PC-3 (cell line): ENCODE data around the gene CTCFL. TPM values are rescaled to one million over a fixed set of nuclear protein-coding genes. Genes with fewer than 3 reads are reported as not detected.

ENCODE experiments used
- ATAC-seq: fragments of 200-7000 bp; cut with Tn5 transposase; 2 replicates; pipeline ENCODE4 v1.9.1; 2020; ENCODE audit warnings: mild to moderate bottlenecking, moderate library complexity
- BruUV-seq: library from RNA; stranded (reverse); fragments of 400-500 nt; replicated peaks from 2 replicates; lab custom pipeline; 2021; lab: Mats Ljungman, UMichigan
- CTCF ChIA-PET: fragments of 300-600 bp; sonication (Branson Sonifier 250); formaldehyde crosslinking; loops from one replicate; lab custom pipeline; 2022; ENCODE audit warnings: antibody characterized with exemption; lab: Charles Lee
- POLR2A ChIA-PET: fragments of 300-600 bp; sonication (Branson Sonifier 250); formaldehyde crosslinking; loops from one replicate; lab custom pipeline; 2022; ENCODE audit warnings: antibody characterized with exemption; ENCODE audit not compliant: unreplicated experiment; lab: Charles Lee
- DNase-seq: peaks from one replicate; pipeline ENCODE4 v3.0.0-alpha.2; 2015
- H2AFZ ChIP-seq: fragments of 300-600 bp; sonication (generic); 2 replicates; pipeline ENCODE4 v1.6.0; 2016; ENCODE audit warnings: antibody characterized with exemption, low read length
- H3F3A ChIP-seq: fragments of 300-600 bp; sonication (generic); one replicate; pipeline ENCODE4 v1.6.0; 2017; ENCODE audit warnings: antibody characterized with exemption, low read length, control low read depth, mild to moderate bottlenecking; ENCODE audit not compliant: unreplicated experiment
- H3K27ac ChIP-seq: fragments of 300-600 bp; sonication (generic); 2 replicates; pipeline ENCODE4 v1.5.1; 2016; ENCODE audit warnings: mild to moderate bottlenecking, low read length
- H3K27me3 ChIP-seq: fragments of 300-600 bp; sonication (generic); 2 replicates; pipeline ENCODE4 v1.6.1; 2016; ENCODE audit warnings: low read length, mixed read lengths
- H3K36me3 ChIP-seq: fragments of 300-600 bp; sonication (generic); 2 replicates; pipeline ENCODE4 v1.6.1; 2016; ENCODE audit warnings: low read depth, mixed run types, low read length, mixed read lengths
- H3K4me1 ChIP-seq: fragments of 300-600 bp; sonication (generic); 2 replicates; pipeline ENCODE4 v1.5.1; 2016; ENCODE audit warnings: low read length; ENCODE audit not compliant: insufficient read depth
- H3K4me2 ChIP-seq: fragments of 300-600 bp; sonication (generic); 2 replicates; pipeline ENCODE4 v1.6.0; 2016; ENCODE audit warnings: low read length
- H3K4me3 ChIP-seq: fragments of 300-600 bp; sonication (generic); 2 replicates; pipeline ENCODE4 v1.5.1; 2016; ENCODE audit warnings: mild to moderate bottlenecking, low read length, mixed read lengths
- H3K79me2 ChIP-seq: fragments of 300-600 bp; sonication (generic); 2 replicates; pipeline ENCODE4 v1.6.1; 2017; ENCODE audit warnings: low read length, mixed read lengths
- H3K9ac ChIP-seq: fragments of 300-600 bp; sonication (generic); 2 replicates; pipeline ENCODE4 v1.6.0; 2016; ENCODE audit warnings: mild to moderate bottlenecking, low read length
- H3K9me2 ChIP-seq: fragments of 300-600 bp; sonication (generic); replicated peaks from 2 replicates; pipeline ENCODE4 v1.6.1; 2016; ENCODE audit warnings: mixed run types, low read length, mixed read lengths
- H3K9me3 ChIP-seq: fragments of 300-600 bp; sonication (generic); 2 replicates; pipeline ENCODE4 v1.6.1; 2016; ENCODE audit warnings: low read length, mixed read lengths
- H4K20me1 ChIP-seq: fragments of 300-600 bp; sonication (generic); 2 replicates; pipeline ENCODE4 v1.6.1; 2016; ENCODE audit warnings: low read length, mixed read lengths
- EZH2 ChIP-seq: fragments of 300-600 bp; sonication (generic); IDR thresholded peaks from one replicate; pipeline ENCODE4 v1.6.1; 2017; ENCODE audit warnings: antibody characterized with exemption, mild to moderate bottlenecking, low read length; ENCODE audit not compliant: unreplicated experiment
- EZH2phosphoT487 ChIP-seq: fragments of 300-600 bp; sonication (generic); IDR thresholded peaks from 2 replicates; pipeline ENCODE4 v1.6.1; 2018; ENCODE audit warnings: mild to moderate bottlenecking, antibody characterized with exemption, low read length, borderline replicate concordance
- intact Hi-C: fragments of 100-400 bp; cut with micrococcal nuclease; formaldehyde crosslinking; loops from 2 replicates; pipeline ENCODE4 v1.9.0; 2023
- total RNA-seq: library from RNA; depleted of rRNA; stranded (reverse); fragments of >200 nt; gene quantifications from 2 replicates; pipeline ENCODE4 v1.2.3, GENCODE V29; 2014
- TF ChIP-seq, protein P1 (sequence below): fragments of 300-600 bp; sonication (generic); conservative IDR thresholded peaks from 2 replicates; pipeline ENCODE4 v1.5.1; 2017; ENCODE audit warnings: antibody characterized with exemption, low read depth, mild to moderate bottlenecking, low read length

The CTCFL gene
- total RNA-seq, 1 experiment from 2014 or later, result not detected

GRCh38 chr20:57482796-57483195 is 42.1 kb downstream of the CTCFL start:
- Histone ChIP-seq H3K9me3 (no peaks in the 10 kb centered on the region), H3K4me3 (no peak overlapping the region), H3K27me3 (peaks cover 18% of the 10 kb centered on the region), H3K9ac (no peak overlapping the region), H3K9me2 (no peaks in the 10 kb centered on the region), H3F3A (no peaks in the 10 kb centered on the region), H3K27ac (no peak overlapping the region), H3K4me1 (no peaks in the 10 kb centered on the region), H3K4me2 (no peak overlapping the region), H3K36me3 (no peaks in the 10 kb centered on the region), H4K20me1 (no peaks in the 10 kb centered on the region), H3K79me2 (no peaks in the 10 kb centered on the region), H2AFZ (no peak overlapping the region)
- DNase-seq (no peak), ATAC-seq (no peak)
- intact Hi-C loops, result no loop called here
- BruUV-seq, result no TSS peak
- TF ChIP-seq EZH2phosphoT487 (no peak), EZH2 (no peak)
- TF ChIP-seq, protein P1, sequence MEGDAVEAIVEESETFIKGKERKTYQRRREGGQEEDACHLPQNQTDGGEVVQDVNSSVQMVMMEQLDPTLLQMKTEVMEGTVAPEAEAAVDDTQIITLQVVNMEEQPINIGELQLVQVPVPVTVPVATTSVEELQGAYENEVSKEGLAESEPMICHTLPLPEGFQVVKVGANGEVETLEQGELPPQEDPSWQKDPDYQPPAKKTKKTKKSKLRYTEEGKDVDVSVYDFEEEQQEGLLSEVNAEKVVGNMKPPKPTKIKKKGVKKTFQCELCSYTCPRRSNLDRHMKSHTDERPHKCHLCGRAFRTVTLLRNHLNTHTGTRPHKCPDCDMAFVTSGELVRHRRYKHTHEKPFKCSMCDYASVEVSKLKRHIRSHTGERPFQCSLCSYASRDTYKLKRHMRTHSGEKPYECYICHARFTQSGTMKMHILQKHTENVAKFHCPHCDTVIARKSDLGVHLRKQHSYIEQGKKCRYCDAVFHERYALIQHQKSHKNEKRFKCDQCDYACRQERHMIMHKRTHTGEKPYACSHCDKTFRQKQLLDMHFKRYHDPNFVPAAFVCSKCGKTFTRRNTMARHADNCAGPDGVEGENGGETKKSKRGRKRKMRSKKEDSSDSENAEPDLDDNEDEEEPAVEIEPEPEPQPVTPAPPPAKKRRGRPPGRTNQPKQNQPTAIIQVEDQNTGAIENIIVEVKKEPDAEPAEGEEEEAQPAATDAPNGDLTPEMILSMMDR, result no peak
- POLR2A ChIA-PET, result no interaction called here
- CTCF ChIA-PET, result no interaction called here

DNA sequence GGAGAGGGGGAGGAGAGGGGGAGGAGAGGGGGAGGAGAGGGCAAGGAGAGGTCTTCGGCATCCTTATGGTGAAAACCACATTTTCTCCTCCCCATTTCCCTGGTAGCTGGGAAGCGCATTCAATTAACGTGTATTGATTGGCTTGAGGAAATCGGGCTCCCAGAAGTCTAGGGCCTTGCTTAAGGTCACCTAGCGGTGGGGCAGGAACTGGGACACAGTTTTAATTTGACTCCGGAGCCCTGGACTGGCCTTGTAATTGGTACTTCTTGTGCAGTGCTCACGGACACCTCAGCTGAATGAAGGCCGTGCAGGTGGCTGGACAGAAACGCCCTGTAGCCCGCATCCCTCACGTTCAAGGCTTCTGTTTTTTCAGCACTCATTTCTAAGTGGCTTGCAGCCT is 42.8 kb downstream of the CTCFL start:
- H3K4me3 ChIP-seq, result no peak overlapping the region
- no peaks in the 10 kb centered on the region for H3F3A ChIP-seq
- intact Hi-C loops, result no loop called here
- H3K36me3 ChIP-seq, result no peaks in the 10 kb centered on the region
- no TSS peak for BruUV-seq
- peaks cover 22% of the 10 kb centered on the region for H3K27me3 ChIP-seq
- no peaks in the 10 kb centered on the region for H3K79me2 ChIP-seq
- DNase-seq (no peak), ATAC-seq (no peak)
- no peaks in the 10 kb centered on the region for H4K20me1 ChIP-seq
- no peak overlapping the region for H3K9ac ChIP-seq
- no peaks in the 10 kb centered on the region for H3K4me1 ChIP-seq
- H3K9me3 ChIP-seq, result no peaks in the 10 kb centered on the region
- no peak overlapping the region for H2AFZ ChIP-seq
- TF ChIP-seq EZH2phosphoT487, result no peak
- no peak for TF ChIP-seq EZH2
- TF ChIP-seq, protein P1, result no peak
- H3K4me2 ChIP-seq, result no peak overlapping the region
- no peak overlapping the region for H3K27ac ChIP-seq
- POLR2A ChIA-PET, result no interaction called here
- CTCF ChIA-PET, result no interaction called here
- no peaks in the 10 kb centered on the region for H3K9me2 ChIP-seq

- ChIA-PET POLR2A (no interaction called here), CTCF (no interaction called here)
- DNase-seq (no peak), ATAC-seq (no peak)
- no TSS peak for BruUV-seq
- Histone ChIP-seq H3K27me3 (peaks cover 29% of the 10 kb centered on the region), H3K9ac (no peak overlapping the region), H3K27ac (no peak overlapping the region), H2AFZ (no peak overlapping the region), H3F3A (no peaks in the 10 kb centered on the region), H3K4me3 (no peak overlapping the region), H3K4me2 (no peak overlapping the region), H3K9me2 (no peaks in the 10 kb centered on the region), H3K36me3 (no peaks in the 10 kb centered on the region), H3K79me2 (no peaks in the 10 kb centered on the region), H4K20me1 (no peaks in the 10 kb centered on the region), H3K4me1 (no peaks in the 10 kb centered on the region), H3K9me3 (no peaks in the 10 kb centered on the region)
- TF ChIP-seq EZH2phosphoT487 (no peak), EZH2 (no peak)
- TF ChIP-seq, protein P1, result no peak
- intact Hi-C loops, result no loop called here
These were observed 43.6 kb downstream of the CTCFL start for GRCh38 chr20:57481281-57481711.
